ENCODE data around the gene SEC24C. TPM values are rescaled to one million over a fixed set of nuclear protein-coding genes. Genes with fewer than 3 reads are reported as not detected.

The SEC24C gene
- polyA plus RNA-seq, 2 of the 4 experiments (the other 2 are of a cell fraction) = 54.3 to 84.7 TPM

GRCh38 chr10:73761781-73762180 is 17.6 kb downstream of the SEC24C start:
- H3K4me1 ChIP-seq = peaks cover 14% of the 10 kb centered on the region; the same call in 2 of the 3 replicates
- CTCF ChIA-PET = interaction anchor here (0.6 to 1.1 kb wide), 2 partner anchors 9 to 11 kb away, joined by 3 to 4 read pairs; no protein-coding TSS in a partner anchor
- H3K9me3 ChIP-seq = no peaks in the 10 kb centered on the region
- TF ChIP-seq KDM5A (IDR thresholded peaks at IDR 0.05) = no peak
- no peak for FAIRE-seq
- no peak for ATAC-seq
- WGBS (ENCODE audit: missing lambda C conversion rate) = 95% methylated on average over 1 of the region's 1 CpG
- no peak overlapping the region for H3K4me3 ChIP-seq
- H3K27ac ChIP-seq = no peak overlapping the region
- no peak for DNase-seq (ENCODE audit: low read depth in 1 of 2, low spot score in 1 of 2)
- POLR2A ChIA-PET = interaction anchor here (1.2 kb wide), 1 partner anchor 10 kb away, joined by 4 read pairs; a partner anchor contains a TSS
- H3K4me2 ChIP-seq = no peak overlapping the region

- WGBS (ENCODE audit: missing lambda C conversion rate) = 30% methylated on average over 2 of the region's 2 CpGs
- no peak overlapping the region for H3K4me2 ChIP-seq
- POLR2A ChIA-PET = interaction anchor here (0.6 to 2.0 kb wide), 2 partner anchors 9 to 15 kb away, joined by 7 to 8 read pairs; a partner anchor contains a TSS
- H3K4me1 ChIP-seq = peaks cover 14% of the 10 kb centered on the region; the same call in 2 of the 3 replicates
- no peaks in the 10 kb centered on the region for H3K9me3 ChIP-seq
- DNase-seq (ENCODE audit: low read depth in 1 of 2, low spot score in 1 of 2) = no peak
- FAIRE-seq = no peak
- H3K4me3 ChIP-seq = no peak overlapping the region
- no peak for ATAC-seq
- CTCF ChIA-PET = interaction anchor here (1.0 to 1.2 kb wide), 2 partner anchors 12 to 117 kb away, joined by 3 to 5 read pairs; no protein-coding TSS in a partner anchor
- no peak overlapping the region for H3K27ac ChIP-seq
- no peak for TF ChIP-seq CEBPB (IDR thresholded peaks at IDR 0.05)
- TF ChIP-seq POLR2A (IDR thresholded peaks at IDR 0.05; ENCODE audit: low read length) = no peak
- no peak for TF ChIP-seq CHD4 (IDR thresholded peaks at IDR 0.05; ENCODE audit: borderline replicate concordance)
- no peak for TF ChIP-seq CBX8 (IDR thresholded peaks at IDR 0.05)
- TF ChIP-seq RCOR1 (IDR thresholded peaks at IDR 0.05; ENCODE audit: low read depth, low read length) = no peak
- no peak for TF ChIP-seq USF2 (IDR thresholded peaks at IDR 0.05)
Measured at GRCh38 chr10:73762915-73763314, 18.7 kb downstream of the SEC24C start.

GRCh38 chr10:73763343-73763742 is 19.2 kb downstream of the SEC24C start:
- Histone ChIP-seq H3K9me3 (no peaks in the 10 kb centered on the region), H3K4me2 (no peak overlapping the region), H3K4me3 (no peak overlapping the region), H3K27ac (no peak overlapping the region), H3K4me1 (peaks cover 14% of the 10 kb centered on the region; the same call in 2 of the 3 replicates)
- ChIA-PET POLR2A (interaction anchor here (0.6 to 2.0 kb wide), 2 partner anchors 9 to 15 kb away, joined by 7 to 8 read pairs; a partner anchor contains a TSS), CTCF (interaction anchor here (0.6 to 1.2 kb wide), 4 partner anchors 13 to 178 kb away, joined by 3 to 5 read pairs (median 3); no protein-coding TSS in a partner anchor)
- no peak for TF ChIP-seq JUNB (IDR thresholded peaks at IDR 0.05)
- no peak for TF ChIP-seq EP300 (IDR thresholded peaks at IDR 0.05)
- no peak for TF ChIP-seq MAZ (IDR thresholded peaks at IDR 0.05; ENCODE audit: borderline replicate concordance, low read depth, low read length)
- no peak for TF ChIP-seq ELK1 (IDR thresholded peaks at IDR 0.05; ENCODE audit: low read depth, low read length)
- TF ChIP-seq HEYL (CRISPR knock-in tag; IDR thresholded peaks at IDR 0.05) = no peak
- TF ChIP-seq HOXB13 (CRISPR knock-in tag; IDR thresholded peaks at IDR 0.05; ENCODE audit: low read depth) = no peak
- TF ChIP-seq KDM5A (IDR thresholded peaks at IDR 0.05) = no peak
- TF ChIP-seq MYC (IDR thresholded peaks at IDR 0.05; ENCODE audit: borderline replicate concordance, low read length) = no peak
- no peak for TF ChIP-seq KDM1A (IDR thresholded peaks at IDR 0.05; ENCODE audit: low read depth)
- TF ChIP-seq FOSB (CRISPR knock-in tag; IDR thresholded peaks at IDR 0.05) = no peak
- no peak for TF ChIP-seq BHLHE40 (IDR thresholded peaks at IDR 0.05; ENCODE audit: low read depth, low read length)
- no peak for TF ChIP-seq CBX8 (IDR thresholded peaks at IDR 0.05)
- no peak for TF ChIP-seq RNF2 (IDR thresholded peaks at IDR 0.05; ENCODE audit: borderline replicate concordance, low read depth)
- no peak for TF ChIP-seq JUN (IDR thresholded peaks at IDR 0.05)
- no peak for TF ChIP-seq GATA3 (IDR thresholded peaks at IDR 0.05; ENCODE audit: borderline replicate concordance)
- no peak for TF ChIP-seq BCL3 (IDR thresholded peaks at IDR 0.05)
- no peak for TF ChIP-seq SMC3 (IDR thresholded peaks at IDR 0.05)
- no peak for TF ChIP-seq ZNF302 (CRISPR knock-in tag; IDR thresholded peaks at IDR 0.05)
- DNase-seq (ENCODE audit: low read depth in 1 of 2, low spot score in 1 of 2) (no peak), ATAC-seq (no peak), FAIRE-seq (no peak)
- 84% methylated on average over 2 of the region's 2 CpGs for WGBS (ENCODE audit: missing lambda C conversion rate)
